GM19395 (cell line): ENCODE measurements around the gene C19orf12.
"Not testable (repeated sequence)": the region's sequence is repeated elsewhere in the genome, so short reads cannot be mapped to it uniquely, and the experiment has no call there.

ENCODE experiments used
- ATAC-seq: cut with Tn5 transposase; IDR thresholded peaks from one replicate; pipeline ENCODE4 v1.9.1; 2021; ENCODE audit warnings: mild to moderate bottlenecking, moderate library complexity; ENCODE audit not compliant: unreplicated experiment

C19orf12 gene

GRCh38 chr19:29731331-29731850, 16.3 kb upstream of the C19orf12 start:
- no peak for ATAC-seq

GRCh38 chr19:29727906-29728305, 12.8 kb upstream of the C19orf12 start:
- no peak for ATAC-seq

GRCh38 chr19:29724746-29725145, 9.7 kb upstream of the C19orf12 start:
- no peak for ATAC-seq

- no peak for ATAC-seq
These were observed 9.1 kb upstream of the C19orf12 start for GRCh38 chr19:29724102-29724641.

- ATAC-seq, result no peak
These were observed 2.0 kb upstream of the C19orf12 start for GRCh38 chr19:29717051-29717450.

- ATAC-seq, result peak; percentile 20
These were observed 880 bp upstream of the C19orf12 start for GRCh38 chr19:29715701-29716581.

GRCh38 chr19:29714371-29714952, 599 bp downstream of the C19orf12 start:
- peak; percentile 27 for ATAC-seq

GRCh38 chr19:29712744-29713516, 2.1 kb downstream of the C19orf12 start:
- ATAC-seq, result no peak

- no peak for ATAC-seq
These were observed 3.4 kb downstream of the C19orf12 start for GRCh38 chr19:29711584-29712132.

- ATAC-seq, result not testable (repeated sequence)
These were observed 5.6 kb downstream of the C19orf12 start for GRCh38 chr19:29709440-29709798.

GRCh38 chr19:29708554-29709439, 6.3 kb downstream of the C19orf12 start:
- ATAC-seq, result no peak

GRCh38 chr19:29706635-29707034, 8.4 kb downstream of the C19orf12 start:
- ATAC-seq, result no peak

GRCh38 chr19:29705706-29706105, 9.4 kb downstream of the C19orf12 start:
- no peak for ATAC-seq

GRCh38 chr19:29704562-29705558, 10.2 kb downstream of the C19orf12 start:
- peak; percentile 84 for ATAC-seq

- no peak for ATAC-seq
These were observed 12.1 kb downstream of the C19orf12 start for GRCh38 chr19:29702963-29703320.

- no peak for ATAC-seq
These were observed 12.7 kb downstream of the C19orf12 start for GRCh38 chr19:29702161-29702962.

GRCh38 chr19:29700498-29700897, 14.6 kb downstream of the C19orf12 start:
- ATAC-seq, result no peak

- ATAC-seq, result no peak
These were observed 15.2 kb downstream of the C19orf12 start for GRCh38 chr19:29699861-29700260.
